A673 (cell line): ENCODE results near the gene APBB2. TPM values are rescaled to one million over a fixed set of nuclear protein-coding genes. Genes with fewer than 3 reads are reported as not detected.

Experiments
- BruUV-seq: library from RNA; stranded (reverse); fragments of 400-500 nt; replicated peaks from 2 replicates; lab custom pipeline; 2021; lab: Mats Ljungman, UMichigan
- CTCF ChIA-PET: fragments of 300-600 bp; sonication (Branson Sonifier 250); formaldehyde crosslinking; loops from one replicate; lab custom pipeline; 2022; ENCODE audit warnings: antibody characterized with exemption; lab: Charles Lee
- POLR2A ChIA-PET: fragments of 300-600 bp; sonication (Branson Sonifier 250); formaldehyde crosslinking; loops from one replicate; lab custom pipeline; 2022; ENCODE audit warnings: antibody characterized with exemption; ENCODE audit not compliant: low non-redundant PET; lab: Charles Lee
- DNase-seq: peaks from one replicate; pipeline ENCODE4 v3.0.0-alpha.2; 2015; ENCODE audit warnings: low spot score
- H3K27ac ChIP-seq: fragments of 200-600 bp; sonication (generic); 2 replicates; pipeline ENCODE4 v1.5.1; 2016; ENCODE audit warnings: mixed run types, low read depth, mild to moderate bottlenecking, mixed read lengths, antibody characterized with exemption, low read length; ENCODE audit not compliant: poor library complexity, severe bottlenecking
- H3K27me3 ChIP-seq: fragments of 200-600 bp; sonication (generic); replicated peaks from 2 replicates; pipeline ENCODE4 v1.6.1; 2017; ENCODE audit warnings: mixed run types, low read depth, mild to moderate bottlenecking, mixed read lengths, antibody characterized with exemption, low read length; ENCODE audit not compliant: insufficient read depth, poor library complexity
- H3K36me3 ChIP-seq: fragments of 200-600 bp; sonication (generic); 2 replicates; pipeline ENCODE4 v1.6.1; 2016; ENCODE audit warnings: mixed run types, mild to moderate bottlenecking, mixed read lengths, antibody characterized with exemption, low read length; ENCODE audit not compliant: insufficient read depth, poor library complexity, severe bottlenecking
- H3K4me1 ChIP-seq: fragments of 200-600 bp; sonication (generic); 2 replicates; pipeline ENCODE4 v1.6.1; 2017; ENCODE audit warnings: mixed run types, mild to moderate bottlenecking, mixed read lengths, antibody characterized with exemption, low read length; ENCODE audit not compliant: insufficient read depth, poor library complexity, severe bottlenecking
- H3K4me3 ChIP-seq: fragments of 200-600 bp; sonication (generic); 2 replicates; pipeline ENCODE4 v1.5.1; 2016; ENCODE audit warnings: low read depth, mixed run types, mild to moderate bottlenecking, mixed read lengths, low read length; ENCODE audit not compliant: poor library complexity, severe bottlenecking
- H3K9me3 ChIP-seq: fragments of 200-600 bp; sonication (generic); 2 replicates; pipeline ENCODE4 v1.6.1; 2016; ENCODE audit warnings: mixed run types, low read depth, mild to moderate bottlenecking, mixed read lengths, antibody characterized with exemption, low read length; ENCODE audit not compliant: poor library complexity, severe bottlenecking
- CTCF ChIP-seq: fragments of 300-800, 200-600 bp; sonication (generic); conservative IDR thresholded peaks from 2 replicates; pipeline ENCODE4 v1.5.1; 2017; ENCODE audit warnings: low read depth, mild to moderate bottlenecking, antibody characterized with exemption, low read length, moderate library complexity, mixed read lengths
- EZH2 ChIP-seq: fragments of 200-600 bp; sonication (generic); IDR thresholded peaks from 2 replicates; pipeline ENCODE4 v1.6.1; 2017; ENCODE audit warnings: borderline replicate concordance, low read depth, mild to moderate bottlenecking, mixed read lengths, antibody characterized with exemption, low read length; ENCODE audit not compliant: poor library complexity, severe bottlenecking
- intact Hi-C: fragments of 100-400 bp; cut with micrococcal nuclease; formaldehyde crosslinking; loops from one replicate; pipeline ENCODE4 v1.10.0; 2022; ENCODE audit not compliant: unreplicated experiment
- total RNA-seq: library from RNA; stranded (reverse); gene quantifications from 2 replicates; pipeline ENCODE4 v1.2.3, GENCODE V29; 2021

APBB2 gene
- total RNA-seq, 1 experiment from 2014 or later: 10.3 TPM

- Histone ChIP-seq H3K36me3 (no peaks in the 10 kb centered on the region), H3K4me1 (no peaks in the 10 kb centered on the region), H3K27ac (no peak overlapping the region), H3K9me3 (no peaks in the 10 kb centered on the region), H3K27me3 (no peaks in the 10 kb centered on the region), H3K4me3 (no peak overlapping the region)
- no peak for DNase-seq
- BruUV-seq: no TSS peak
- intact Hi-C loops: no loop called here
- ChIA-PET CTCF (no interaction called here), POLR2A (interaction anchor here (0.5 kb wide), 1 partner anchor 1561 kb away, joined by 3 read pairs; no protein-coding TSS in a partner anchor)
- TF ChIP-seq CTCF (no peak), EZH2 (no peak)
These were observed 212.0 kb downstream of the APBB2 start for GRCh38 chr4:41002309-41002708.

- no peaks in the 10 kb centered on the region for H3K9me3 ChIP-seq
These were observed 214.0 kb downstream of the APBB2 start for GRCh38 chr4:41000356-41000755.

GRCh38 chr4:40998675-40999358 is 215.5 kb downstream of the APBB2 start:
- intact Hi-C loops: no loop called here
- ChIA-PET POLR2A (no interaction called here), CTCF (no interaction called here)
- H3K9me3 ChIP-seq: no peaks in the 10 kb centered on the region
- H3K4me1 ChIP-seq: no peaks in the 10 kb centered on the region
- H3K27me3 ChIP-seq: no peaks in the 10 kb centered on the region
- no peaks in the 10 kb centered on the region for H3K36me3 ChIP-seq
- no peak overlapping the region for H3K4me3 ChIP-seq
- TF ChIP-seq CTCF: no peak
- BruUV-seq: no TSS peak
- no peak overlapping the region for H3K27ac ChIP-seq
- peak; percentile 41 for DNase-seq

More at GRCh38 chr4:41000356-41000755, 214.0 kb downstream of the APBB2 start:
- H3K36me3 ChIP-seq: no peaks in the 10 kb centered on the region
- no peaks in the 10 kb centered on the region for H3K4me1 ChIP-seq
- no peak overlapping the region for H3K27ac ChIP-seq
- intact Hi-C loops: no loop called here
- H3K27me3 ChIP-seq: no peaks in the 10 kb centered on the region
- no peak for TF ChIP-seq CTCF
- TF ChIP-seq EZH2: no peak
- ChIA-PET POLR2A (no interaction called here), CTCF (no interaction called here)
- no peak for DNase-seq
- H3K4me3 ChIP-seq: no peak overlapping the region
- no TSS peak for BruUV-seq
